Upper lobe of left lung (tissue), 4 donors: ENCODE measurements around the gene APOL3.

Experiments
- POLR2A ChIP-seq, 4 donors: fragments of 450-650 bp; IDR thresholded peaks; one replicate each; pipeline ENCODE4 v1.5.1; 2016 to 2017; ENCODE audit warnings: antibody characterized with exemption in 4 of 4, mild to moderate bottlenecking in 2 of 4
- TF ChIP-seq, protein P1 (sequence below), 6 experiments: fragments of 450-650 bp in 4 of 6; fragments of 200-600 bp in 2 of 6; sonication (generic) in 2 of 6; IDR thresholded peaks; one replicate each; pipeline ENCODE4 v1.5.1; 2016 to 2019; ENCODE audit warnings: antibody characterized with exemption in 6 of 6

DNA sequence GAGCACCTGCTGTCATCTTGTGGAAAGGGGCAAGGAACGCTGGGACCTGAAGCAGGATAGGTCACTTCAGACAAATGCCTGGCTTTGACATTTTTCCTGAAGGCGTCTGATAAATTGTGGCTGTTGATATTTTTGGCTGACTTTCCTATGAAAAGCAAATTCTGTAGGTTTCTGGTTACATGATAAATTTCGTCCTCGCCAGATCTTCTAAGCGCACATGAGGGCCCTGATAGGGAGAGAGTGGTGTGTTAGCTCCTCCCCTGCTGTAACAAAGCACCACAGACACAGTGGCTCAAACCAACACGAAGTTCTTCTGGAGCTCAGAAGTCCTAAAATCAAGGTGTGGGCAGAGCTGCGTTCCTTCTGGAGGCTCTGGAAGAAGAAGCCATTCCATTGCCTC lies 21.5 kb upstream of the APOL3 start:
- TF ChIP-seq, protein P1, sequence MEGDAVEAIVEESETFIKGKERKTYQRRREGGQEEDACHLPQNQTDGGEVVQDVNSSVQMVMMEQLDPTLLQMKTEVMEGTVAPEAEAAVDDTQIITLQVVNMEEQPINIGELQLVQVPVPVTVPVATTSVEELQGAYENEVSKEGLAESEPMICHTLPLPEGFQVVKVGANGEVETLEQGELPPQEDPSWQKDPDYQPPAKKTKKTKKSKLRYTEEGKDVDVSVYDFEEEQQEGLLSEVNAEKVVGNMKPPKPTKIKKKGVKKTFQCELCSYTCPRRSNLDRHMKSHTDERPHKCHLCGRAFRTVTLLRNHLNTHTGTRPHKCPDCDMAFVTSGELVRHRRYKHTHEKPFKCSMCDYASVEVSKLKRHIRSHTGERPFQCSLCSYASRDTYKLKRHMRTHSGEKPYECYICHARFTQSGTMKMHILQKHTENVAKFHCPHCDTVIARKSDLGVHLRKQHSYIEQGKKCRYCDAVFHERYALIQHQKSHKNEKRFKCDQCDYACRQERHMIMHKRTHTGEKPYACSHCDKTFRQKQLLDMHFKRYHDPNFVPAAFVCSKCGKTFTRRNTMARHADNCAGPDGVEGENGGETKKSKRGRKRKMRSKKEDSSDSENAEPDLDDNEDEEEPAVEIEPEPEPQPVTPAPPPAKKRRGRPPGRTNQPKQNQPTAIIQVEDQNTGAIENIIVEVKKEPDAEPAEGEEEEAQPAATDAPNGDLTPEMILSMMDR (IDR thresholded peaks at IDR 0.05), result no peak
- TF ChIP-seq POLR2A (IDR thresholded peaks at IDR 0.05), result no peak
